IMR-90 (cell line): Measurements from ENCODE around the gene ST8SIA6. TPM values are rescaled to one million over a fixed set of nuclear protein-coding genes. Genes with fewer than 3 reads are reported as not detected.

Experiments used
- ATAC-seq: fragments of 200-7000 bp; cut with Tn5 transposase; 2 replicates; pipeline ENCODE4 v1.9.1; 2020; ENCODE audit warnings: low read depth, mild to moderate bottlenecking, moderate library complexity
- BruUV-seq: library from RNA; stranded (reverse); fragments of 400-500 nt; replicated peaks from 2 replicates; lab custom pipeline; 2021; lab: Mats Ljungman, UMichigan
- CTCF ChIA-PET: fragments of 300-600 bp; formaldehyde crosslinking; extraction: SDS; loops from one replicate; lab custom pipeline; 2021; ENCODE audit warnings: antibody characterized with exemption; lab: Yijun Ruan, JAX
- POLR2A ChIA-PET: fragments of 300-600 bp; sonication (Branson Sonifier 250); formaldehyde crosslinking; loops from one replicate; lab custom pipeline; 2022; ENCODE audit warnings: antibody characterized with exemption; ENCODE audit not compliant: unreplicated experiment; lab: Charles Lee
- DNase-seq: peaks from one replicate; pipeline ENCODE4 v3.0.0; 2013
- H2AFZ ChIP-seq: replicated peaks from 2 replicates; pipeline ENCODE3; 2013; ENCODE audit warnings: low read length, mild to moderate bottlenecking; ENCODE audit not compliant: poor library complexity
- H2AK5ac ChIP-seq: 2 replicates; pipeline ENCODE4 v1.6.1; 2013; ENCODE audit warnings: low read depth, low read length, inconsistent platforms
- H2AK9ac ChIP-seq: replicated peaks from 2 replicates; pipeline ENCODE3; 2013; ENCODE audit warnings: mild to moderate bottlenecking, low read depth, low read length, moderate library complexity; ENCODE audit not compliant: poor library complexity
- H2BK120ac ChIP-seq: 2 replicates; pipeline ENCODE4 v1.6.1; 2013; ENCODE audit warnings: low read depth, low read length, inconsistent platforms
- H2BK15ac ChIP-seq: 3 replicates; pipeline ENCODE4 v1.6.1; 2013; ENCODE audit warnings: low read depth, low read length, inconsistent platforms
- H2BK20ac ChIP-seq: 2 replicates; pipeline ENCODE4 v1.6.1; 2013; ENCODE audit warnings: low read depth, mild to moderate bottlenecking, inconsistent platforms, low read length, moderate library complexity
- H2BK5ac ChIP-seq: 2 replicates; pipeline ENCODE4 v1.6.1; 2013; ENCODE audit warnings: mild to moderate bottlenecking, low read depth, low read length, inconsistent platforms; ENCODE audit not compliant: poor library complexity, severe bottlenecking
- H3K14ac ChIP-seq: replicated peaks from 2 replicates; pipeline ENCODE4 v1.6.1; 2013; ENCODE audit warnings: low read depth, low read length, inconsistent platforms
- H3K18ac ChIP-seq: 2 replicates; pipeline ENCODE4 v1.6.1; 2013; ENCODE audit warnings: low read depth, low read length, control low read depth
- H3K23ac ChIP-seq: 2 replicates; pipeline ENCODE4 v1.6.1; 2013; ENCODE audit warnings: low read depth, low read length, inconsistent platforms
- H3K27ac ChIP-seq: 2 replicates; pipeline ENCODE4 v1.5.1; 2013; ENCODE audit warnings: mild to moderate bottlenecking, control low read depth, low read length; ENCODE audit not compliant: insufficient read depth
- H3K27me3 ChIP-seq: 2 replicates; pipeline ENCODE4 v1.6.1; 2013; ENCODE audit warnings: low read length; ENCODE audit not compliant: control insufficient read depth, insufficient read depth
- H3K36me3 ChIP-seq: 2 replicates; pipeline ENCODE4 v1.6.1; 2013; ENCODE audit warnings: low read length, mixed read lengths; ENCODE audit not compliant: control insufficient read depth, insufficient read depth
- H3K4ac ChIP-seq: 2 replicates; pipeline ENCODE4 v1.6.1; 2013; ENCODE audit warnings: low read depth, low read length, inconsistent platforms
- H3K4me1 ChIP-seq: 2 replicates; pipeline ENCODE4 v1.6.1; 2013; ENCODE audit warnings: low read length, mixed read lengths; ENCODE audit not compliant: control insufficient read depth, insufficient read depth
- H3K4me2 ChIP-seq: 2 replicates; pipeline ENCODE4 v1.6.1; 2013; ENCODE audit warnings: low read depth, mild to moderate bottlenecking, control low read depth, low read length, moderate library complexity
- H3K4me3 ChIP-seq: 2 replicates; pipeline ENCODE4 v1.5.1; 2013; ENCODE audit warnings: low read depth, mild to moderate bottlenecking, control low read depth, low read length, moderate library complexity; ENCODE audit not compliant: insufficient read depth
- H3K56ac ChIP-seq: 2 replicates; pipeline ENCODE4 v1.6.1; 2013; ENCODE audit warnings: low read length, inconsistent platforms; ENCODE audit not compliant: insufficient read depth; ENCODE audit errors: extremely low read depth
- H3K79me1 ChIP-seq, 2 experiments: 2 replicates each; pipeline ENCODE4 v1.6.1; 2013; ENCODE audit warnings: low read length in 2 of 2, inconsistent platforms in 1 of 2, low read depth in 1 of 2
- H3K9ac ChIP-seq: 2 replicates; pipeline ENCODE4 v1.6.1; 2013; ENCODE audit warnings: low read depth, low read length, control low read depth
- H3K9me1 ChIP-seq: 2 replicates; pipeline ENCODE4 v1.6.1; 2013; ENCODE audit warnings: low read length, inconsistent platforms; ENCODE audit not compliant: insufficient read depth
- H3K9me3 ChIP-seq: 2 replicates; pipeline ENCODE4 v1.6.1; 2013; ENCODE audit warnings: low read length; ENCODE audit not compliant: control insufficient read depth, insufficient read depth
- H4K20me1 ChIP-seq: 2 replicates; pipeline ENCODE4 v1.6.1; 2013; ENCODE audit warnings: low read length, inconsistent platforms; ENCODE audit not compliant: insufficient read depth
- H4K5ac ChIP-seq: 2 replicates; pipeline ENCODE4 v1.6.1; 2013; ENCODE audit warnings: mild to moderate bottlenecking, low read depth, low read length, control low read depth
- H4K8ac ChIP-seq, 2 experiments: 2 replicates each; pipeline ENCODE4 v1.6.1; 2013; ENCODE audit warnings: low read depth in 2 of 2, low read length in 2 of 2, control low read depth in 1 of 2, inconsistent platforms in 1 of 2
- H4K91ac ChIP-seq: 2 replicates; pipeline ENCODE4 v1.6.1; 2013; ENCODE audit warnings: low read depth, low read length, inconsistent platforms; ENCODE audit not compliant: insufficient read depth
- BHLHE40 ChIP-seq: fragments of 150-350 bp; IDR thresholded peaks from 2 replicates; pipeline ENCODE4 v1.6.1; 2016; ENCODE audit warnings: mild to moderate bottlenecking, low read depth, low read length
- MAFK ChIP-seq: IDR thresholded peaks from 2 replicates; pipeline ENCODE4 v1.6.1; 2012; ENCODE audit warnings: low read depth, low read length, improper control_type of control experiment
- MAZ ChIP-seq: IDR thresholded peaks from 2 replicates; pipeline ENCODE4 v1.6.1; 2012; ENCODE audit warnings: low read depth, mild to moderate bottlenecking, low read length, improper control_type of control experiment, moderate library complexity, borderline replicate concordance
- RFX5 ChIP-seq: IDR thresholded peaks from 2 replicates; pipeline ENCODE4 v1.8.0; 2012; ENCODE audit warnings: low read depth, mild to moderate bottlenecking, low read length, moderate library complexity
- WGBS, 2 experiments: methylation state at CpG; one replicate each; pipeline versions ENCODE4 v1.1.5 to v1.1.7; 2013; ENCODE audit warnings: missing lambda C conversion rate in 2 of 2; ENCODE audit not compliant: insufficient read length in 1 of 2; ENCODE audit errors: extremely low coverage in 2 of 2; 5-methylcytosine and 5-hydroxymethylcytosine counted together
- dilution Hi-C: fragments of 300-500 bp; cut with HindIII; formaldehyde crosslinking; loops from one replicate; pipeline ENCODE4 v1.14.3; 2018; ENCODE audit warnings: low sequenced_read_pairs; ENCODE audit not compliant: unreplicated experiment
- in situ Hi-C: fragments of 300-500 bp; cut with MboI; formaldehyde crosslinking; loops from 3 replicates; pipeline ENCODE4 v1.14.3; 2019; ENCODE audit warnings: low sequenced_read_pairs, inconsistent platforms, mixed read lengths
- intact Hi-C: fragments of 100-400 bp; cut with micrococcal nuclease; formaldehyde crosslinking; loops from 2 replicates; pipeline ENCODE4 v1.10.0; 2022
- polyA plus RNA-seq, 3 experiments: library from polyadenylated mRNA; depleted of rRNA; stranded (reverse); fragments of >200 nt; gene quantifications; 2 replicates each; pipeline ENCODE4 v1.2.3, GENCODE V29; 2012; ENCODE audit warnings: low replicate concordance in 1 of 3
- total RNA-seq: library from RNA; depleted of rRNA; stranded (reverse); fragments of >200 nt; gene quantifications from 2 replicates; pipeline ENCODE4 v1.2.3, GENCODE V29; 2012

ST8SIA6 gene
- total and polyA plus RNA-seq, 2 of the 4 experiments (the other 2 are of a cell fraction), result 0.10 to 0.18 TPM

DNA sequence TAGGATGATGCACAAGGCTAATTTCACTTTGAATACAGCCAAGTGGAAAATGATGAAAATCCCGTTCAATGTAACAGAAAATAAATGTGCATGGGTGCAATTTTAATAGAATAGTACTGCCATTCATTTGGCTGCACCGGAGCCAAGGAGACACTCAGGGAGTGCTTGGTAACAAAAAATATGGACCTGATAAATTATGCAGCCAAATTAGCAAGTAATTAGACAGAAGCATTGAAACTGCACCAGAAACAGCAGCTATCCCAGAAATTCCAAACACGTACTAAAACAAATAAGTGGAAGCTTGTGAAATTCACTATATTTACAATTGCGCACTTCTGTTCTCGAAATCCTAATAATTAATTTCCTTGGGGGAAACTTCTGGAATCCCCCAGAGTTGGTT lies 31.5 kb downstream of the ST8SIA6 start:
- WGBS, 2 experiments, result no CpG with 5 or more reads among the region's 5 CpGs

More for the DNA sequence above, 31.5 kb downstream of the ST8SIA6 start:
- no peaks in the 10 kb centered on the region for H4K20me1 ChIP-seq
- TF ChIP-seq MAZ (no peak), BHLHE40 (no peak), MAFK (no peak), RFX5 (no peak)
- H4K8ac ChIP-seq, result no peak overlapping the region
- H3K18ac ChIP-seq, result no peak overlapping the region
- H3K36me3 ChIP-seq, result no peaks in the 10 kb centered on the region
- no peak for DNase-seq
- no peak overlapping the region for H2AK5ac ChIP-seq
- H2AFZ ChIP-seq, result no peak overlapping the region
- H2BK5ac ChIP-seq, result no peak overlapping the region
- no peak for ATAC-seq
- no peak overlapping the region for H3K4me3 ChIP-seq
- no peaks in the 10 kb centered on the region for H3K79me1 ChIP-seq
- dilution Hi-C loops, result no loop called here
- no peaks in the 10 kb centered on the region for H3K9me1 ChIP-seq
- H2BK120ac ChIP-seq, result no peak overlapping the region
- POLR2A ChIA-PET, result no interaction called here
- in situ Hi-C loops, result no loop called here
- H4K5ac ChIP-seq, result no peak overlapping the region
- no peak overlapping the region for H3K23ac ChIP-seq
- H2BK20ac ChIP-seq, result no peak overlapping the region
- no peak overlapping the region for H3K4me2 ChIP-seq
- no peak overlapping the region for H2BK15ac ChIP-seq
- no peak overlapping the region for H4K91ac ChIP-seq
- no peak overlapping the region for H3K56ac ChIP-seq
- no TSS peak for BruUV-seq
- no peak overlapping the region for H3K14ac ChIP-seq
- H3K27ac ChIP-seq, result no peak overlapping the region
- no peaks in the 10 kb centered on the region for H3K4me1 ChIP-seq
- intact Hi-C loops, result loop anchor here (10.0 kb wide), 1 partner anchor 148 kb away; no protein-coding TSS in a partner anchor
- no peaks in the 10 kb centered on the region for H3K9me3 ChIP-seq
- no peak overlapping the region for H2AK9ac ChIP-seq
- CTCF ChIA-PET, result no interaction called here
- no peak overlapping the region for H3K9ac ChIP-seq
- no peak overlapping the region for H3K4ac ChIP-seq
- H3K27me3 ChIP-seq, result peaks cover 15% of the 10 kb centered on the region
